HCT116 (cell line): ENCODE measurements around the gene OARD1. TPM values are rescaled to one million over a fixed set of nuclear protein-coding genes. Genes with fewer than 3 reads are reported as not detected.
A peak's percentile ranks its signal among the peaks of the same experiment; 100 is the strongest.

Experiments used
- ATAC-seq: fragments of 200-7000 bp; cut with Tn5 transposase; 2 replicates; pipeline ENCODE4 v1.9.1; 2020; ENCODE audit warnings: mild to moderate bottlenecking, moderate library complexity
- BruUV-seq: library from RNA; stranded (reverse); fragments of 400-500 nt; replicated peaks from 2 replicates; lab custom pipeline; 2021; lab: Mats Ljungman, UMichigan
- CTCF ChIA-PET: fragments of 300-600 bp; sonication (Branson Sonifier 250); formaldehyde crosslinking; loops from one replicate; lab custom pipeline; 2021; ENCODE audit warnings: antibody characterized with exemption; lab: Charles Lee
- POLR2A ChIA-PET: fragments of 300-600, 350-600 bp; sonication (Branson Sonifier 250); formaldehyde crosslinking; loops from one replicate; lab custom pipeline; 2021; ENCODE audit warnings: antibody characterized with exemption; lab: Charles Lee
- RAD21 ChIA-PET, 2 experiments: fragments of 300-600 bp; sonication (Branson Sonifier 250); formaldehyde crosslinking; loops; one replicate each; lab custom pipeline; 2023; ENCODE audit warnings: low total read pairs in 2 of 2; ENCODE audit not compliant: uncharacterized antibody in 2 of 2, unreplicated experiment in 2 of 2, low non-redundant PET in 1 of 2; lab: Charles Lee
- DNase-seq: peaks from one replicate; pipeline ENCODE4 v3.0.0-alpha.2; 2010; ENCODE audit warnings: low read depth, low spot score
- H2AFZ ChIP-seq: fragments of 200-600 bp; shearing (Covaris generic), sonication (generic); 2 replicates; pipeline ENCODE4 v1.6.1; 2017; ENCODE audit warnings: low read depth, mixed run types, mixed read lengths, antibody characterized with exemption, low read length; ENCODE audit not compliant: poor library complexity, severe bottlenecking
- H3K27ac ChIP-seq: 2 replicates; pipeline ENCODE4 v1.5.1; 2012; ENCODE audit warnings: low read depth, low read length
- H3K27me3 ChIP-seq: fragments of 200-600 bp; sonication (generic); 2 replicates; pipeline ENCODE4 v1.6.1; 2016; ENCODE audit warnings: mixed run types, low read length, mixed read lengths; ENCODE audit not compliant: insufficient read depth
- H3K36me3 ChIP-seq, 2 experiments: fragments of 200-500 bp in 1 of 2; fragments of 200-600 bp in 1 of 2; sonication (Bioruptor generic) in 1 of 2; sonication (generic) in 1 of 2; 2 replicates each; pipeline versions ENCODE4 v1.5.1 to v1.6.1; 2014 to 2016; ENCODE audit warnings: low read length in 2 of 2, inconsistent platforms in 1 of 2, mixed read lengths in 1 of 2, mixed run types in 1 of 2; ENCODE audit not compliant: insufficient read depth in 2 of 2, control insufficient read depth in 1 of 2
- H3K4me1 ChIP-seq, 2 experiments: fragments of 200-600 bp in 1 of 2; sonication (generic) in 1 of 2; 2 replicates each; pipeline versions ENCODE4 v1.5.1 to v1.6.1; 2012 to 2017; ENCODE audit warnings: low read length in 2 of 2, inconsistent platforms in 1 of 2, mild to moderate bottlenecking in 1 of 2, mixed read lengths in 1 of 2, mixed run types in 1 of 2, moderate library complexity in 1 of 2; ENCODE audit not compliant: insufficient read depth in 2 of 2, control insufficient read depth in 1 of 2
- H3K4me2 ChIP-seq: fragments of 200-600 bp; sonication (generic); 2 replicates; pipeline ENCODE4 v1.6.1; 2017; ENCODE audit warnings: mixed run types, low read length, mixed read lengths
- H3K4me3 ChIP-seq, 2 experiments: fragments of 200-600 bp in 1 of 2; sonication (generic) in 1 of 2; replicated peaks in 1 of 2; 2 replicates each; pipeline ENCODE4 v1.5.1; 2011 to 2016; ENCODE audit warnings: low read length in 2 of 2, control low read depth in 1 of 2, low read depth in 1 of 2, mild to moderate bottlenecking in 1 of 2, mixed read lengths in 1 of 2, mixed run types in 1 of 2
- H3K79me2 ChIP-seq: fragments of 200-600 bp; sonication (generic); 2 replicates; pipeline ENCODE4 v1.6.1; 2017; ENCODE audit warnings: mild to moderate bottlenecking, mixed run types, low read length, moderate library complexity, mixed read lengths; ENCODE audit not compliant: insufficient read depth
- H3K9ac ChIP-seq: fragments of 200-600 bp; sonication (generic); 2 replicates; pipeline ENCODE4 v1.6.1; 2016; ENCODE audit warnings: low read length, mixed read lengths
- H3K9me2 ChIP-seq: fragments of 200-600 bp; sonication (generic), shearing (Covaris generic); 2 replicates; pipeline ENCODE4 v1.6.1; 2017; ENCODE audit warnings: mixed run types, mild to moderate bottlenecking, moderate library complexity; ENCODE audit not compliant: insufficient read depth
- H3K9me3 ChIP-seq, 2 experiments: fragments of 200-500 bp in 1 of 2; fragments of 200-600 bp in 1 of 2; sonication (Bioruptor generic) in 1 of 2; sonication (generic) in 1 of 2; 2 replicates each; pipeline ENCODE4 v1.6.1; 2014 to 2017; ENCODE audit warnings: low read length in 2 of 2, mixed read lengths in 2 of 2, inconsistent platforms in 1 of 2, low read depth in 1 of 2, mild to moderate bottlenecking in 1 of 2, mixed run types in 1 of 2, moderate library complexity in 1 of 2; ENCODE audit not compliant: control insufficient read depth in 1 of 2, insufficient read depth in 1 of 2
- H4K20me1 ChIP-seq: fragments of 200-600 bp; sonication (generic), shearing (Covaris generic); 2 replicates; pipeline ENCODE4 v1.6.1; 2017; ENCODE audit warnings: mixed run types, mild to moderate bottlenecking, moderate library complexity; ENCODE audit not compliant: insufficient read depth
- CTCF ChIP-seq, 3 experiments: fragments of 200-600 bp in 1 of 3; sonication (generic) in 1 of 3; IDR thresholded peaks in 2 of 3; conservative IDR thresholded peaks in 1 of 3; 2 replicates each; pipeline ENCODE4 v1.5.1; 2012 to 2017; ENCODE audit warnings: low read depth in 2 of 3, low read length in 2 of 3, antibody characterized with exemption in 1 of 3, borderline replicate concordance in 1 of 3, control low read depth in 1 of 3, mild to moderate bottlenecking in 1 of 3, mixed read lengths in 1 of 3, mixed run types in 1 of 3, moderate library complexity in 1 of 3; ENCODE audit not compliant: insufficient read depth in 1 of 3
- EGR1 ChIP-seq: IDR thresholded peaks from 2 replicates; pipeline ENCODE4 v1.6.1; 2012; ENCODE audit warnings: low read depth
- FOSL1 ChIP-seq: IDR thresholded peaks from 2 replicates; pipeline ENCODE4 v1.6.1; 2012; ENCODE audit warnings: low read depth
- MAX ChIP-seq: IDR thresholded peaks from 2 replicates; pipeline ENCODE4 v1.6.1; 2012
- POLR2A ChIP-seq: IDR thresholded peaks from 2 replicates; pipeline ENCODE4 v1.7.0; 2011; ENCODE audit warnings: borderline replicate concordance; ENCODE audit not compliant: insufficient read depth, insufficient read length; ENCODE audit errors: extremely low read depth
- POLR2AphosphoS5 ChIP-seq: IDR thresholded peaks from 2 replicates; pipeline ENCODE4 v1.6.1; 2011; ENCODE audit warnings: mild to moderate bottlenecking, low read depth, low read length, moderate library complexity
- REST ChIP-seq: IDR thresholded peaks from 2 replicates; pipeline ENCODE4 v1.6.1; 2012; ENCODE audit warnings: low read depth
- SP1 ChIP-seq: IDR thresholded peaks from 2 replicates; pipeline ENCODE4 v1.6.1; 2012; ENCODE audit warnings: low read depth
- SRF ChIP-seq: IDR thresholded peaks from 2 replicates; pipeline ENCODE4 v1.6.1; 2012; ENCODE audit warnings: low read depth
- TCF7L2 ChIP-seq: IDR thresholded peaks from 2 replicates; pipeline ENCODE4 v1.7.0; 2011; ENCODE audit warnings: borderline replicate concordance, inconsistent platforms; ENCODE audit not compliant: insufficient read depth, insufficient read length; ENCODE audit errors: extremely low read depth
- ZNF274 ChIP-seq: fragments of 200-500 bp; sonication (Bioruptor generic); IDR thresholded peaks from 2 replicates; pipeline ENCODE4 v1.6.1; 2014; ENCODE audit warnings: mild to moderate bottlenecking, low read depth, low read length, inconsistent platforms
- intact Hi-C: fragments of 100-400 bp; cut with micrococcal nuclease; formaldehyde crosslinking; loops from 2 replicates; pipeline ENCODE4 v1.10.0; 2022
- total RNA-seq: library from RNA; stranded (reverse); gene quantifications from one replicate; pipeline ENCODE4 v1.2.1, GENCODE V29; 2021; ENCODE audit not compliant: unreplicated experiment

The OARD1 gene
- total RNA-seq, 1 experiment from 2014 or later = 28.7 TPM

- BruUV-seq = no TSS peak
Observed at GRCh38 chr6:41032830-41033229, 39.3 kb downstream of the OARD1 start.

GRCh38 chr6:41028561-41029412, 43.4 kb downstream of the OARD1 start:
- Histone ChIP-seq H4K20me1 (no peaks in the 10 kb centered on the region), H3K9ac (0 out of 2 replicates have a peak overlapping the region, but pooled peaks have one; percentile 46), H3K9me2 (no peaks in the 10 kb centered on the region), H3K36me3 (no peaks in the 10 kb centered on the region), H3K4me1 (peaks cover 5 to 17% of the 10 kb centered on the region in 2 experiments), H2AFZ (peak overlapping the region; percentile 26), H3K27me3 (no peaks in the 10 kb centered on the region), H3K27ac (no peak overlapping the region; the same call in 1 of the 2 replicates), H3K79me2 (no peaks in the 10 kb centered on the region), H3K4me2 (peak overlapping the region; percentile 86), H3K4me3 (peak overlapping the region in 1 of 2 experiments; percentile 58; a peak in 3 of 4 replicates), H3K9me3 (no peaks in the 10 kb centered on the region)
- RAD21 ChIA-PET = interaction anchor here in 1 of 2 experiments (1.3 kb wide), 1 partner anchor 135 kb away, joined by 7 read pairs; no protein-coding TSS in a partner anchor
- DNase-seq = no peak
- ATAC-seq = no peak
- POLR2A ChIA-PET = interaction anchor here (1.1 to 1.4 kb wide), 2 partner anchors 8 to 30 kb away, joined by 3 to 5 read pairs; no protein-coding TSS in a partner anchor
- no TSS peak for BruUV-seq
- no peak for TF ChIP-seq MAX
- no peak for TF ChIP-seq ZNF274
- no peak for TF ChIP-seq EGR1
- no peak for TF ChIP-seq POLR2AphosphoS5
- TF ChIP-seq TCF7L2 = no peak
- no peak for TF ChIP-seq SRF
- TF ChIP-seq POLR2A = no peak
- TF ChIP-seq REST = no peak
- TF ChIP-seq CTCF (IDR thresholded peaks at IDR 0.05 in 2 of 3, conservative IDR thresholded peaks at IDR 0.05 in 1 of 3; ENCODE audit: borderline replicate concordance in 1 of 3, insufficient read depth in 1 of 3, low read depth in 2 of 3, low read length in 2 of 3) = no peak
- TF ChIP-seq SP1 = no peak
- TF ChIP-seq FOSL1 = no peak
- intact Hi-C loops = loop anchor here (1.0 to 10.0 kb wide), 4 partner anchors 133 to 1044 kb away; no protein-coding TSS in a partner anchor
- CTCF ChIA-PET = interaction anchor here (1.3 to 2.8 kb wide), 13 partner anchors 7 to 700 kb away, joined by 3 to 25 read pairs (median 7); partner anchors contain the start of genes NFYA and UNC5CL

More at GRCh38 chr6:41032830-41033229, 39.3 kb downstream of the OARD1 start:
- H3K4me3 ChIP-seq = no peak overlapping the region
- H2AFZ ChIP-seq = no peak overlapping the region
- ATAC-seq = no peak
- no peak for DNase-seq
- no peaks in the 10 kb centered on the region for H3K9me2 ChIP-seq
- CTCF ChIA-PET = no interaction called here
- no peaks in the 10 kb centered on the region for H3K79me2 ChIP-seq
- no peaks in the 10 kb centered on the region for H4K20me1 ChIP-seq
- no peak overlapping the region for H3K4me2 ChIP-seq
- no peak for TF ChIP-seq POLR2AphosphoS5
- POLR2A ChIA-PET = interaction anchor here (0.6 kb wide), 1 partner anchor 1085 kb away, joined by 3 read pairs; no protein-coding TSS in a partner anchor
- peaks cover 9 to 22% of the 10 kb centered on the region in 2 experiments for H3K4me1 ChIP-seq
- no peak overlapping the region for H3K27ac ChIP-seq
- RAD21 ChIA-PET = no interaction called here
- H3K9ac ChIP-seq = no peak overlapping the region
- H3K27me3 ChIP-seq = no peaks in the 10 kb centered on the region
- intact Hi-C loops = no loop called here
- no peaks in the 10 kb centered on the region for H3K36me3 ChIP-seq
- H3K9me3 ChIP-seq = no peaks in the 10 kb centered on the region
